Occipital lobe (tissue), 2 donors: Measurements from ENCODE around the gene SAPCD1. TPM values are rescaled to one million over a fixed set of nuclear protein-coding genes. Genes with fewer than 3 reads are reported as not detected.
"Not testable (repeated sequence)": the region's sequence is repeated elsewhere in the genome, so short reads cannot be mapped to it uniquely, and the experiment has no call there.

Experiments
- DNase-seq: peaks from one replicate; lab custom pipeline; 2025; lab: John Stamatoyannopoulos, UW
- total RNA-seq: library from RNA; depleted of rRNA; stranded (reverse); fragments of >200 nt; gene quantifications from one replicate; pipeline ENCODE4 v1.2.3, GENCODE V29; 2014

SAPCD1 gene
- total RNA-seq, 1 donor from 2014 or later, result 0.31 TPM

DNA sequence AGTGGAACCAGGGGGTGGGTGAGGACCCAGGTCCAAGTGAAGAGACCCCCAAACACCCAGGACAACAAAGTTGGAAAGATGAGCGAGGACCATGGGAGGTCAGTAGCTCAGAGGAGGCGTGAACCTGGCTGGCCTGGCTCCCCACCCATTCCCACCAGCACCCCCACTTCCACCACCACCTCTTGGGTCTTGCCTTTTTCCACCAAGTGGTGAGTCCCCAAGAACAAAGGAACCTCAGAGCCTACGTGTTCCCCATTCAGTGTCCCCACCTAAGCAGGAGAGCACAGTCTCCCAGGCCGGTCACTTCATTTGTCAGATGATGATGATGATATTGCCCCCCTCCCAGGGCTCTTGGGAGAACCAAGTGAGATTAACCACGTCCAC is 15.2 kb downstream of the SAPCD1 start:
- no peak for DNase-seq

DNA sequence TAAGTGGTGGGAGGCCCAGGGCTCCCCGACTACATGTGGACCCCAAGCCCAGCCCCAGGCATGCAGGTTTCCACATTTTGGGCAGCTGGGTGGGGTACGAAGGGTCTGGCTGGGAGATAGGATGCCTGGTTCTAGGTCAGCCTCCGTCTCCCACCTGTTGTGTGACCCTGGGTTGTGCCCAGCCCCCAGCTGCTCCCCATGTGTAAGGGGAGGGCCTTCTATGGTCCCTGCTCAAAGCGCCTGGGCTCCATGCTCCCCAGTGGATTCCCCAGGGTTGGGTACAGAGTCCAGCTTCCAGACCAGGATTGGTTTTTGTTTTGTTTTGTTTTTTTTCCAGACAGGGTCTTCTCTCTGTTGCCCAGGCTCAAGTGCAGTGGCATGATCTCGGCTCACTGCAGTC is 15.7 kb downstream of the SAPCD1 start:
- no peak for DNase-seq

- no peak for DNase-seq
Observed at GRCh38 chr6:31778999-31779885, 16.8 kb downstream of the SAPCD1 start.

DNA sequence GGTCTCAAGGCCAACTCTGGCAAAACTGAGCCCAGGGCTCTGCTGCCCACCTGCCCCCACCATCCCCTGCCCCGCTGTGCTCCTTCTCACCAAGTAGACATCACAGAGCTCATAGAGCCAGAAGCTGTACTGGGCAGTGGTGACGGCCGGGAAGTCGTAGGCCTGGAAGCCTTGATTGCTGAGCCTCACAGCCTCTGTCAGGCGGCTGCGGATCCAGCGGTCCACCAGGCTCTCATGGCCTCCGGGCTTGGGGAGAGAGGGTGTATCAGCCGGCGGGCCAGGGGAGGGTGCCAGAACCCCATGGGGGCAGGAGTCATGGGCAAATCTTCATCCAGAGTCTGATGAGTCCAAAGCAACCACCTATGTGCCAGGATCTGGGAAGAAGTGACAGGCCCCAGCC is 17.5 kb downstream of the SAPCD1 start:
- DNase-seq, result no peak

DNA sequence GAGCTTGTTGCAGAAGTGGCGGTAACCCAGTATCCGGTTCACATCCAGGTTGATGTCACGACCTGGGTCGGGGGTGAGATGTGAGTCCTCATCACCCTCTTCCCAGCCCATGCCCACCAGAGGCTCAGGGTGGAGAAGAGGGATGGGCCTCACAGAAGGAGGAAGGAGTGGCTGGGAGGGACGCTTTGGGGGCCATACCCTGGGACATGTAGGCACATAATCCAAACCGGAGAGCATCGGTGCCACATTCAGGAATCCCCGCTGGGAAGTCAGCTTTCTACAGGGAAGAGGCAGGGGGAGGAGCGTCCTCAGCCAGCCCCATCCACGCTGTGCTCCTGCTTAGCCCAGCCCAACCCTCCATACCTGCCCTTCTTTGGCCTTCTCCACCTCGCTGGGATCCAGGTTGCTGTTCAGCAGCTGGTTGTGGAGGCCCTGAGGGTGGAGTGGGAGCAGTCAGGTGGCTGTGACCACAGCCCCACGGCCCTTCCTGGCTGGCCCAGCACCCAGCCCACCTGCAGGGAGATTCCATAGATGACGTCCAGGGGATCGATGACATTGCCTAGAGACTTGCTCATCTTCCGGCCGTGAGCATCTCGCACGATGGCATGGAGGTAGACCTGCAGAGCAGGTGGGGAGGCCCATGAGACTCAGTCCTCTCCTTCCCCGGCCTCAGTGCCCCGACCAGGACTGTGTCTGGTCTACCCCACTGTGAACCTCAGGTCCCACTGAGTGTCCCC is 18.2 kb downstream of the SAPCD1 start:
- no peak for DNase-seq

- DNase-seq, result no peak
Observed at GRCh38 chr6:31781244-31782125, 19.0 kb downstream of the SAPCD1 start.

GRCh38 chr6:31782126-31782855 is 19.8 kb downstream of the SAPCD1 start:
- no peak for DNase-seq

- DNase-seq, result no peak
Observed at GRCh38 chr6:31784098-31784925, 21.9 kb downstream of the SAPCD1 start.

- no peak for DNase-seq
Observed at GRCh38 chr6:31785475-31785874, 23.0 kb downstream of the SAPCD1 start.

GRCh38 chr6:31791324-31792089 is 29.1 kb downstream of the SAPCD1 start:
- DNase-seq, result no peak

GRCh38 chr6:31792090-31792374 is 29.6 kb downstream of the SAPCD1 start:
- DNase-seq, result no peak

DNA sequence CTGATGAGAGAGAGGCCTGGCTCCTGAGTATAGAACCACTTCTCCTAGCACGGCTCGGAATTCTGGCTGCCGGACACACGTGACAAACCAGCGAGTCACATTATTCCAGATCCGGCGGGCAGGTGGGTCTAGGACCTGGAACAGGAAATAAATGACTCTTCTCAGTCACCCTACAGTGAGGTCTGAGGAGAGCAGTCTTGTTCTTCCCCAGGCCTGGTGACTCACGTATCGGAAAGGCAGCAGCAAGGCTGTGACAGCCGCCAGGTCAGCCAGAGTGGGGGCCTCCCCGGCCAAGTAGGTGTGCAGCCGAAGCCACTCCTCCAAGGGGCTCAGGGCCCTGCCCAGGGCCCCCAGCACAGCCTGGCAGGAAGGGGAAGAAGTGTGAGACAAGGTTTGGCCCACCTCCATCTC is 30.3 kb downstream of the SAPCD1 start:
- DNase-seq, result no peak

GRCh38 chr6:31793927-31794245 is 31.4 kb downstream of the SAPCD1 start:
- not testable (repeated sequence) for DNase-seq

DNA sequence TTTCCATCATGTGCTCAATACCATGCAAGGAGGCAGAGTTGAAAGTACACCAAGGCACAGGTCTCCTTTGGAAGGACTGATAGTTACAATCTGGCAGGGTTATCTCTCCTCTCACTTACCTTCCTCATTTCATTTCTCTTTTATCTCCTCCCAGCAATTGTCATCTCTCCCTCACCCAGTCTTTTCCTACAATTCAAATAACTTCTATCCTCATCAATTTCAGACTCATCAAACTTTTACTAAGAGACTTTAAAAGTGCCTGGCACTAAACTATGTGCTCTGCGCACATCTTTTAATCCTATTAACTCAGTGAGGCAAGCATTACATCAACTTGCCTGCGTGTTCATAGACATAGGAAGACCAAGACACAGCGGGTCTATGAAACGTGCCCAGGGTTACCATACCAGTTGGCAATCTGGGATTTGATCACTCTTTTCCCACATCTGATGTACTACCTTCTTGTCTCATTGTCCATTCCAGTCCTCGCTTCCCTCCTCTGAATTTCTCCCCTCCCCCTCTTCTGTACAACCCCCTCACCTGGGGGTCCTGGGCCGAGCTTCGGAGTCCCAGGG is 31.9 kb downstream of the SAPCD1 start:
- DNase-seq, result no peak

DNA sequence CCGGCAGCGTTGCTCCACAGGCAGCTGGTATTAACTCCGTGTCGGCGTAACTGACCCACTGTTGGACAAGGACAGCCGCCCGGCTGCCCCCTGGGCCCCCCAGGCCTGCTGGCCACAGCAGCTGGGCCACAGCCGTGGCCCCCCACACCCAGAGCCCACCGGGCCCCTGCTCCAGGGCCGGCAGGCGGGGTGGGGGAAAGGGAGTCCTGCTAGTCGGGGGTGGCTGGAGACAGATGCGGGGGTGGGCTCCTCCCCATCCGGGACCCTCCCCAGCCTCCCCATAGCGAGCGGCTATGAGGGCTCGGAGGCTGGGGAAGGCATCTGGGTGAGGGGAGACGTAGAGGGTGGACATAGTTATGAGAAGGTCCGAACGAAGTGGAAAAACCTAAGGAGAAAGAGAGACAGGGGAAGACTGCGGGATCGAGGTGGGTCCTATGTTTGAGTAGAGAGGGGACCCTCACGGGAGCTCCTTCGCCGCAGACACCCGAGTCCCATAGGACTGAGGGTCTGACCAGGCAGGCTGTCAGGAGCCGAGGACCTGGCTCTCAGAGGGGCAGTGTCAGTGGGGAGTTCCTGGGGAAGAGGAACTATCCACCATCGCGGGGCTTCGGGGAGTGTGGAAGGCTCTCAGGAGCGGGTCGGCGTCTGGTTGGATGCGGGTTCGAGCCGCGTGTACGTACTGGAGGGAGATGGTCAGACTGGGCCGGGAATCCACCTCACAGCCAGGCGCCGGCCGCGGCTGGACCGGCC is 32.6 kb downstream of the SAPCD1 start:
- no peak for DNase-seq

DNA sequence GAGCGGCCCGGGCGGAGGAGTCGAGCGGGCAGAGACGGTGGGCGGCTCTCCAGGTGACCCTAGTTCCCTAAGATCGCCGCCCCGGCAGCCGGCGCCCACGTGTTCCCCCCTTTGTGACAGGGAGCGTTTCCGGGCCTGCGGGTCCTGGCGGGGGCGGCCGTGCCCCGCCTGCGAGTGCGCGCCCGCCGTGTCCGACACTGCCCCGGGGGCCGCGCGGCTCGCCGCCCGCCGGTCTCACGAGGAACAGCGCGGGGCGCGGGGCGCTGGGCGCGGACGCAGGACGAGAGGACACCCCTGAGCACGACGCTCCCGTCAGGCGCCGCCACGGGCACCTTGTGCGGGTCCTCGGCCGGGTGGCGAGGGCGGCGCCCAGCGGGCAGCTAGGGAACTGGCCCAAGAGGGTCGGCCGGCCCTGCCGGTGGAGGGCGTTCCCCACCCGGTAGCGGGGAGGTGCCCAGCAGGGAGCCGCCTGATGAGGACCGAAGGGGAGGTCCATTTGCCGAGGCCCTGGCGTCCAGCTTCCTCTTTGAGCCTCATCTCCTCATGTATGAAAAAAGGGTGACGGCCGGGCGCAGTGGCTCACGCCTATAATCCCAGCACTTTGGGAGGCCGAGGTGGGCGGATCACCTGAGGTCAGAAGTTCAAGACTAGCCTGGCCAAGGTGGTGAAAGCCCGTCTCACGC is 33.3 kb downstream of the SAPCD1 start, which contains the start of gene VARS1:
Gene VARS1, minus strand, starts transcription at position 137 of the 683 bp plus-strand sequence. CDS start 535 bp downstream, outside the sequence.
- DNase-seq, result peak; percentile 86

GRCh38 chr6:31796993-31797385 is 34.5 kb downstream of the SAPCD1 start:
- DNase-seq, result no peak

- no peak for DNase-seq
Observed at GRCh38 chr6:31797588-31797987, 35.1 kb downstream of the SAPCD1 start.
